WTC11 (cell line): ENCODE results near the gene EDN1. TPM values are rescaled to one million over a fixed set of nuclear protein-coding genes. Genes with fewer than 3 reads are reported as not detected.

Source experiments
- ATAC-seq: fragments of 200-7000 bp; cut with Tn5 transposase; 2 replicates; pipeline ENCODE4 v1.10.0; 2021; ENCODE audit warnings: mild to moderate bottlenecking, moderate library complexity
- CTCF ChIA-PET: fragments of 300-600 bp; sonication (Branson Sonifier 250); formaldehyde crosslinking; loops from one replicate; lab custom pipeline; 2021; ENCODE audit warnings: antibody characterized with exemption; lab: Charles Lee
- POLR2A ChIA-PET: fragments of 350-600 bp; sonication (Branson Sonifier 250); formaldehyde crosslinking; loops from one replicate; lab custom pipeline; 2021; ENCODE audit warnings: antibody characterized with exemption; lab: Charles Lee
- DNase-seq: peaks from one replicate; pipeline ENCODE4 v3.0.0; 2021; ENCODE audit warnings: low spot score
- H3K27ac Mint-ChIP-seq: 2 replicates; pipeline ENCODE4 v1.8.0; 2021; ENCODE audit warnings: mixed read lengths
- H3K27me3 Mint-ChIP-seq: 2 replicates; pipeline ENCODE4 v1.8.0; 2021; ENCODE audit warnings: low read depth, mild to moderate bottlenecking, moderate library complexity, mixed read lengths
- H3K36me3 Mint-ChIP-seq: 2 replicates; pipeline ENCODE4 v1.8.0; 2021; ENCODE audit warnings: mixed read lengths
- H3K4me1 Mint-ChIP-seq: 2 replicates; pipeline ENCODE4 v1.8.0; 2022; ENCODE audit warnings: mixed read lengths
- H3K4me3 Mint-ChIP-seq: 2 replicates; pipeline ENCODE4 v1.8.0; 2021; ENCODE audit warnings: mild to moderate bottlenecking, moderate library complexity, mixed read lengths
- H3K9me3 Mint-ChIP-seq: 2 replicates; pipeline ENCODE4 v1.8.0; 2021; ENCODE audit warnings: mixed read lengths
- ATF3 ChIP-seq: sonication (generic); formaldehyde crosslinking; conservative IDR thresholded peaks from 2 replicates; pipeline ENCODE4 v1.8.1; 2022; ENCODE audit warnings: mild to moderate bottlenecking, missing genetic modification reagents
- CREB1 ChIP-seq: sonication (generic); formaldehyde crosslinking; IDR thresholded peaks from 2 replicates; pipeline ENCODE4 v1.8.0; 2023; ENCODE audit warnings: mild to moderate bottlenecking, missing genetic modification reagents
- CTCF ChIP-seq: fragments of 200-600 bp; IDR thresholded peaks from 2 replicates; pipeline ENCODE4 v1.8.0; 2022; ENCODE audit warnings: antibody characterized with exemption
- ELF4 ChIP-seq: sonication (generic); formaldehyde crosslinking; IDR thresholded peaks from 2 replicates; pipeline ENCODE4 v1.8.1; 2022; ENCODE audit warnings: low read depth, mild to moderate bottlenecking, moderate library complexity, missing genetic modification reagents
- EMX1 ChIP-seq: fragments of 250-450 bp; sonication (Bioruptor Pico); IDR thresholded peaks from 2 replicates; pipeline ENCODE4 v1.8.0; 2021; ENCODE audit warnings: mild to moderate bottlenecking
- ETV6 ChIP-seq: sonication (generic); formaldehyde crosslinking; IDR thresholded peaks from 2 replicates; pipeline ENCODE4 v1.8.1; 2022; ENCODE audit warnings: mild to moderate bottlenecking, missing genetic modification reagents
- GABPB1 ChIP-seq: sonication (generic); formaldehyde crosslinking; IDR thresholded peaks from 2 replicates; pipeline ENCODE4 v1.8.1; 2023; ENCODE audit warnings: mild to moderate bottlenecking, missing genetic modification reagents
- JAZF1 ChIP-seq: fragments of 250-450 bp; sonication (Bioruptor Pico); IDR thresholded peaks from 2 replicates; pipeline ENCODE4 v1.9.0; 2021; ENCODE audit warnings: moderate library complexity, mild to moderate bottlenecking, inconsistent platforms
- NR2C2 ChIP-seq: sonication (generic); formaldehyde crosslinking; IDR thresholded peaks from 2 replicates; pipeline ENCODE4 v1.8.0; 2022; ENCODE audit warnings: mild to moderate bottlenecking, missing genetic modification reagents
- SMAD3 ChIP-seq: sonication (generic); formaldehyde crosslinking; IDR thresholded peaks from 2 replicates; pipeline ENCODE4 v1.8.0; 2022; ENCODE audit warnings: missing genetic modification reagents, mild to moderate bottlenecking, borderline replicate concordance
- SMAD4 ChIP-seq: sonication (generic); formaldehyde crosslinking; IDR thresholded peaks from 2 replicates; pipeline ENCODE4 v1.8.0; 2022; ENCODE audit warnings: mild to moderate bottlenecking, missing genetic modification reagents
- STAT6 ChIP-seq: sonication (generic); formaldehyde crosslinking; conservative IDR thresholded peaks from 2 replicates; pipeline ENCODE4 v1.8.1; 2023; ENCODE audit warnings: mild to moderate bottlenecking, low read depth, missing genetic modification reagents, moderate library complexity
- TEAD1 ChIP-seq: sonication (generic); formaldehyde crosslinking; IDR thresholded peaks from 2 replicates; pipeline ENCODE4 v1.8.0; 2022; ENCODE audit warnings: mild to moderate bottlenecking, missing genetic modification reagents
- total RNA-seq: library from RNA; stranded (reverse); gene quantifications from 3 replicates; pipeline ENCODE4 v1.2.3, GENCODE V29; 2021
- TF ChIP-seq, protein P1 (sequence below): sonication (generic); formaldehyde crosslinking; IDR thresholded peaks from 2 replicates; pipeline ENCODE4 v1.8.1; 2022; ENCODE audit warnings: low read depth, missing genetic modification reagents, borderline replicate concordance
- TF ChIP-seq, protein P2 (sequence below): sonication (generic); formaldehyde crosslinking; IDR thresholded peaks from 2 replicates; pipeline ENCODE4 v1.8.1; 2023; ENCODE audit warnings: mild to moderate bottlenecking, missing genetic modification reagents, moderate library complexity

Gene EDN1
- total RNA-seq, 1 experiment from 2014 or later, result 1.0 TPM

- TF ChIP-seq, protein P1, sequence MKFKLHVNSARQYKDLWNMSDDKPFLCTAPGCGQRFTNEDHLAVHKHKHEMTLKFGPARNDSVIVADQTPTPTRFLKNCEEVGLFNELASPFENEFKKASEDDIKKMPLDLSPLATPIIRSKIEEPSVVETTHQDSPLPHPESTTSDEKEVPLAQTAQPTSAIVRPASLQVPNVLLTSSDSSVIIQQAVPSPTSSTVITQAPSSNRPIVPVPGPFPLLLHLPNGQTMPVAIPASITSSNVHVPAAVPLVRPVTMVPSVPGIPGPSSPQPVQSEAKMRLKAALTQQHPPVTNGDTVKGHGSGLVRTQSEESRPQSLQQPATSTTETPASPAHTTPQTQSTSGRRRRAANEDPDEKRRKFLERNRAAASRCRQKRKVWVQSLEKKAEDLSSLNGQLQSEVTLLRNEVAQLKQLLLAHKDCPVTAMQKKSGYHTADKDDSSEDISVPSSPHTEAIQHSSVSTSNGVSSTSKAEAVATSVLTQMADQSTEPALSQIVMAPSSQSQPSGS, result no peak
- TF ChIP-seq TEAD1 (CRISPR knock-in tag) (no peak), CREB1 (CRISPR knock-in tag) (no peak)
These were observed 7.3 kb downstream of the EDN1 start (continued) for GRCh38 chr6:12297363-12298016.

DNA sequence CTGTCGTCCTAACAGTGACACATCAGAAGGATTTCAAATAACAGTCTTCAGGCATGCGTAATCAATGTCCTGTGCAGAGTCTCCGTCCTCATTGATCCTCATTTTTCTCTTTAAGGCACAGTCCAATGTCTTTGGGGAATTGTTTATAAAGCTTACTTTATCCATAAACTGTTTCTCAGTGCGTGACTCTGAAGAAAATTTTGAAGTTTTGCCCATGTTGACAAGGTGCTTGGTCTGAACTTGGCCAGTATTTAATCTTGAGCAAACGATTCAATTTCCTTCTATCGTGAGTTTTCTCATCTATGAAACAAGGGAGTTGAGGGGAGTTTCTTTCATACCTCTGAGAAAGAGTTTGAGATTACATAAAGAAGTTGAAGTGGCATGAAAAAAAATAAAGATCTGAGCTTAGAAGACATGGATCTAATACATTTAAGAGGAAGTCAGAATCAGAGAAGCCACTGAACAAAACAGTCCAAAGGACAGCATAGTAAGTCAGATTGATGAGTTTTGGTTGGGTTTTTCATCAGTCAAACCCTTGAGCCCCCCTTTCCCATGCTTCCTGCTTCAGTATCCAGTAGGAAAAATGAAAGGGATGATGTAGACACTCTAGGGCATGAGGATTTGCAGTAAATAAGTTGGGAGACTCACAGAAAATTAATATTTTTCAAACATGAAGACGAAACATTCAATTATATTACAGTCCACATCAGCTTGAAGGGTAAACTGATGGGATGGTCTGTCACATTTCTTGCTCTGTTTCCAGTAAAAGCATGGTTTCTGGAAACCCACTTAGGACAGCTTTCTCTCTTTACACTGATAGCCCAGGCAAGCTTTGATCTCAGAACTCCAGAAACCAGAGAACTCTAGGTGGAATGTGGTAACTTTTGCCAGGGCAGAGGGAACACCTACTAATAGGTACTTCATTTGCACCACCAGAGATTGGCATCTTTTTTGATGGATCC lies 8.1 kb downstream of the EDN1 start:
- no peak overlapping the region for H3K27ac Mint-ChIP-seq
- ChIA-PET CTCF (interaction anchor here (1.0 to 4.8 kb wide), 2 partner anchors 8 to 305 kb away, joined by 3 to 25 read pairs; partner anchors contain the start of gene EDN1), POLR2A (no interaction called here)
- H3K36me3 Mint-ChIP-seq, result no peaks in the 10 kb centered on the region
- DNase-seq (no peak), ATAC-seq (no peak)
- TF ChIP-seq SMAD4 (CRISPR knock-in tag) (no peak), GABPB1 (CRISPR knock-in tag) (no peak), ATF3 (no peak), EMX1 (CRISPR knock-in tag) (no peak), JAZF1 (CRISPR knock-in tag) (no peak)
- H3K4me3 Mint-ChIP-seq, result no peak overlapping the region
- H3K4me1 Mint-ChIP-seq, result peaks cover 11% of the 10 kb centered on the region
- H3K9me3 Mint-ChIP-seq, result no peaks in the 10 kb centered on the region
- H3K27me3 Mint-ChIP-seq, result no peaks in the 10 kb centered on the region

GRCh38 chr6:12298995-12299394 lies 8.8 kb downstream of the EDN1 start:
- ChIA-PET POLR2A (no interaction called here), CTCF (interaction anchor here (4.8 kb wide), 1 partner anchor 9 kb away, joined by 25 read pairs; the partner anchor contains the start of gene EDN1)
- H3K4me1 Mint-ChIP-seq, result peaks cover 11% of the 10 kb centered on the region

More at GRCh38 chr6:12298995-12299394, 8.8 kb downstream of the EDN1 start:
- ATAC-seq (no peak), DNase-seq (no peak)
- H3K36me3 Mint-ChIP-seq, result no peaks in the 10 kb centered on the region
- no peak for TF ChIP-seq SMAD3 (CRISPR knock-in tag)
- TF ChIP-seq ETV6 (CRISPR knock-in tag), result no peak
- no peak for TF ChIP-seq GABPB1 (CRISPR knock-in tag)
- TF ChIP-seq STAT6, result no peak
- no peak for TF ChIP-seq CTCF
- TF ChIP-seq NR2C2 (CRISPR knock-in tag), result no peak
- TF ChIP-seq, protein P2, sequence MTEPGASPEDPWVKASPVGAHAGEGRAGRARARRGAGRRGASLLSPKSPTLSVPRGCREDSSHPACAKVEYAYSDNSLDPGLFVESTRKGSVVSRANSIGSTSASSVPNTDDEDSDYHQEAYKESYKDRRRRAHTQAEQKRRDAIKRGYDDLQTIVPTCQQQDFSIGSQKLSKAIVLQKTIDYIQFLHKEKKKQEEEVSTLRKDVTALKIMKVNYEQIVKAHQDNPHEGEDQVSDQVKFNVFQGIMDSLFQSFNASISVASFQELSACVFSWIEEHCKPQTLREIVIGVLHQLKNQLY (CRISPR knock-in tag), result no peak
- no peak for TF ChIP-seq ELF4 (CRISPR knock-in tag)
- TF ChIP-seq, all 79 proteins: peak for 0
- Mint-ChIP-seq H3K27me3 (no peaks in the 10 kb centered on the region), H3K4me3 (no peak overlapping the region), H3K9me3 (no peaks in the 10 kb centered on the region), H3K27ac (no peak overlapping the region)
